Nephron (organoid): ENCODE data around the gene COG4.

Experiments used
- H3K27ac Mint-ChIP-seq, 3 experiments: 2 replicates each; pipeline ENCODE4 v1.8.0; 2020; ENCODE audit warnings: mixed read lengths in 3 of 3, mild to moderate bottlenecking in 2 of 3, moderate library complexity in 1 of 3
- H3K27me3 Mint-ChIP-seq: 2 replicates; pipeline ENCODE4 v1.8.0; 2021; ENCODE audit warnings: low read depth, mild to moderate bottlenecking, moderate library complexity, mixed read lengths
- H3K36me3 Mint-ChIP-seq: 2 replicates; pipeline ENCODE4 v1.8.0; 2020; ENCODE audit warnings: low read depth, mixed read lengths
- H3K4me1 Mint-ChIP-seq: 2 replicates; pipeline ENCODE4 v1.8.0; 2020; ENCODE audit warnings: mixed read lengths
- H3K4me3 Mint-ChIP-seq, 3 experiments: 2 replicates each; pipeline ENCODE4 v1.8.0; 2020; ENCODE audit warnings: mild to moderate bottlenecking in 3 of 3, mixed read lengths in 3 of 3, moderate library complexity in 2 of 3
- H3K9me3 Mint-ChIP-seq: 2 replicates; pipeline ENCODE4 v1.8.0; 2020; ENCODE audit warnings: mixed read lengths
- CTCF ChIP-seq, 3 experiments: fragments of 200-600 bp; sonication (generic); IDR thresholded peaks; one replicate each; pipeline ENCODE4 v1.5.0; 2021; ENCODE audit warnings: antibody characterized with exemption in 3 of 3; ENCODE audit not compliant: unreplicated experiment in 3 of 3

Gene COG4

GRCh38 chr16:70438585-70438968 is 84.8 kb downstream of the COG4 start:
- peaks cover 34% of the 10 kb centered on the region for H3K4me1 Mint-ChIP-seq
- H3K27ac Mint-ChIP-seq, result peak overlapping the region; percentile 90 to 99 (median 95)
- peak overlapping the region; percentile 95 to 98 (median 97) for H3K4me3 Mint-ChIP-seq
- peaks cover 13% of the 10 kb centered on the region for H3K36me3 Mint-ChIP-seq
- H3K9me3 Mint-ChIP-seq, result no peaks in the 10 kb centered on the region
- H3K27me3 Mint-ChIP-seq, result no peaks in the 10 kb centered on the region
- TF ChIP-seq CTCF (IDR thresholded peaks at IDR 0.05; ENCODE audit: unreplicated experiment in 3 of 3), result no peak

- Mint-ChIP-seq H3K9me3 (no peaks in the 10 kb centered on the region), H3K4me3 (peak overlapping the region; percentile 95 to 98 (median 97))
- no peak for TF ChIP-seq CTCF (IDR thresholded peaks at IDR 0.05; ENCODE audit: unreplicated experiment in 3 of 3)
Observed at GRCh38 chr16:70437582-70438557, 85.5 kb downstream of the COG4 start.

GRCh38 chr16:70437017-70437581 is 86.3 kb downstream of the COG4 start:
- peak overlapping the region; percentile 90 to 99 (median 95) for H3K27ac Mint-ChIP-seq
- H3K9me3 Mint-ChIP-seq, result no peaks in the 10 kb centered on the region

More at GRCh38 chr16:70437582-70438557, 85.5 kb downstream of the COG4 start:
- Mint-ChIP-seq H3K27me3 (no peaks in the 10 kb centered on the region), H3K27ac (peak overlapping the region; percentile 90 to 99 (median 95)), H3K4me1 (peaks cover 41% of the 10 kb centered on the region), H3K36me3 (peaks cover 13% of the 10 kb centered on the region)

GRCh38 chr16:70434484-70435260 is 88.7 kb downstream of the COG4 start:
- H3K4me3 Mint-ChIP-seq, result peak overlapping the region; percentile 29 to 73 (median 53)
- peaks cover 69% of the 10 kb centered on the region for H3K4me1 Mint-ChIP-seq
- no peaks in the 10 kb centered on the region for H3K9me3 Mint-ChIP-seq
- no peaks in the 10 kb centered on the region for H3K27me3 Mint-ChIP-seq
- peak overlapping the region; percentile 98 to 99 (median 99) for H3K27ac Mint-ChIP-seq
- TF ChIP-seq CTCF (IDR thresholded peaks at IDR 0.05; ENCODE audit: unreplicated experiment in 3 of 3), result no peak
- H3K36me3 Mint-ChIP-seq, result peaks cover 13% of the 10 kb centered on the region

More at GRCh38 chr16:70437017-70437581, 86.3 kb downstream of the COG4 start:
- Mint-ChIP-seq H3K27me3 (no peaks in the 10 kb centered on the region), H3K4me3 (peak overlapping the region; percentile 95 to 98 (median 97)), H3K4me1 (peaks cover 49% of the 10 kb centered on the region), H3K36me3 (peaks cover 13% of the 10 kb centered on the region)
- TF ChIP-seq CTCF (IDR thresholded peaks at IDR 0.05; ENCODE audit: unreplicated experiment in 3 of 3), result no peak

- no peaks in the 10 kb centered on the region for H3K27me3 Mint-ChIP-seq
- H3K9me3 Mint-ChIP-seq, result no peaks in the 10 kb centered on the region
- peak overlapping the region; percentile 63 to 81 (median 73) for H3K4me3 Mint-ChIP-seq
- H3K36me3 Mint-ChIP-seq, result peaks cover 13% of the 10 kb centered on the region
- no peak for TF ChIP-seq CTCF (IDR thresholded peaks at IDR 0.05; ENCODE audit: unreplicated experiment in 3 of 3)
- H3K27ac Mint-ChIP-seq, result peak overlapping the region; percentile 98 to 99 (median 99)
- peaks cover 72% of the 10 kb centered on the region for H3K4me1 Mint-ChIP-seq
Observed at GRCh38 chr16:70433458-70434103, 89.8 kb downstream of the COG4 start.
